8988T (cell line): ENCODE measurements around the gene PGBD2.
"Not testable (repeated sequence)": the region's sequence is repeated elsewhere in the genome, so short reads cannot be mapped to it uniquely, and the experiment has no call there.

Experiments
- DNase-seq: peaks from one replicate; pipeline ENCODE4 v3.0.0; 2011

The PGBD2 gene

GRCh38 chr1:248927283-248927682 lies 21.2 kb downstream of the PGBD2 start:
- not testable (repeated sequence) for DNase-seq

- not testable (repeated sequence) for DNase-seq
Measured at GRCh38 chr1:248928122-248928521, 22.1 kb downstream of the PGBD2 start.

- DNase-seq, result not testable (repeated sequence)
Measured at GRCh38 chr1:248930037-248930436, 24.0 kb downstream of the PGBD2 start.

- not testable (repeated sequence) for DNase-seq
Measured at GRCh38 chr1:248938173-248938809, 32.3 kb downstream of the PGBD2 start.

GRCh38 chr1:248944134-248944999 lies 38.3 kb downstream of the PGBD2 start:
- DNase-seq, result not testable (repeated sequence)

GRCh38 chr1:248945000-248945423 lies 39.0 kb downstream of the PGBD2 start:
- not testable (repeated sequence) for DNase-seq

- not testable (repeated sequence) for DNase-seq
Measured at GRCh38 chr1:248945453-248945852, 39.4 kb downstream of the PGBD2 start.

- DNase-seq, result not testable (repeated sequence)
Measured at GRCh38 chr1:248945856-248946416, 39.9 kb downstream of the PGBD2 start.
